Fibroblast of skin of scalp (primary cell): Measurements from ENCODE around the gene TEAD1.

Experiments
- DNase-seq: peaks from one replicate; pipeline ENCODE4 v3.0.0-alpha.2; 2013

The TEAD1 gene

GRCh38 chr11:12991426-12991825 lies 317.2 kb downstream of the TEAD1 start:
- no peak for DNase-seq

- DNase-seq: no peak
These were observed 319.4 kb downstream of the TEAD1 start for GRCh38 chr11:12993626-12994025.
